ENCODE measurements around the gene BIRC3.

DNA sequence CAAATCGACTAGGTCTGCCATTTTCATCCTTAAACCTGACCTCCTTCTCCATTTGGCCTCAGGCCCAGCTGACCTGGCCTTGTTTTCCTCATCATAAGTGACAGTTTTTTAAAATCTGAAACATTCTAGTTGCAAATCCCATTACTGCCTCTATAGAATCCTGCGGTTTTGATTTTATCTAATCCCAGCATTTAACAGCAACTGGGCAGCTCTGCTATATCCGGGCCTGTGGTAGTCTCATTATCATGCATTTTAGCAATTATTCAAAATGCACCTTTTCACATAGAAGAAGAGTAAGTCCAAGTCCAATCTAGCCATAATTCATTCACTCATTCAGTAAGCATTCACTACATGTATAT, 28.6 kb upstream of the BIRC3 start:
- TF ChIP-seq, protein P1, sequence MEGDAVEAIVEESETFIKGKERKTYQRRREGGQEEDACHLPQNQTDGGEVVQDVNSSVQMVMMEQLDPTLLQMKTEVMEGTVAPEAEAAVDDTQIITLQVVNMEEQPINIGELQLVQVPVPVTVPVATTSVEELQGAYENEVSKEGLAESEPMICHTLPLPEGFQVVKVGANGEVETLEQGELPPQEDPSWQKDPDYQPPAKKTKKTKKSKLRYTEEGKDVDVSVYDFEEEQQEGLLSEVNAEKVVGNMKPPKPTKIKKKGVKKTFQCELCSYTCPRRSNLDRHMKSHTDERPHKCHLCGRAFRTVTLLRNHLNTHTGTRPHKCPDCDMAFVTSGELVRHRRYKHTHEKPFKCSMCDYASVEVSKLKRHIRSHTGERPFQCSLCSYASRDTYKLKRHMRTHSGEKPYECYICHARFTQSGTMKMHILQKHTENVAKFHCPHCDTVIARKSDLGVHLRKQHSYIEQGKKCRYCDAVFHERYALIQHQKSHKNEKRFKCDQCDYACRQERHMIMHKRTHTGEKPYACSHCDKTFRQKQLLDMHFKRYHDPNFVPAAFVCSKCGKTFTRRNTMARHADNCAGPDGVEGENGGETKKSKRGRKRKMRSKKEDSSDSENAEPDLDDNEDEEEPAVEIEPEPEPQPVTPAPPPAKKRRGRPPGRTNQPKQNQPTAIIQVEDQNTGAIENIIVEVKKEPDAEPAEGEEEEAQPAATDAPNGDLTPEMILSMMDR (IDR thresholded peaks at IDR 0.05): no peak
- no peak for TF ChIP-seq POLR2A (IDR thresholded peaks at IDR 0.05)

Measured in right lobe of liver (tissue), 4 donors.